GM23248 (cell line): ENCODE results near the gene PMVK. TPM values are rescaled to one million over a fixed set of nuclear protein-coding genes. Genes with fewer than 3 reads are reported as not detected.

ENCODE experiments used
- DNase-seq: peaks from one replicate; pipeline ENCODE4 v3.0.0-alpha.2; 2015
- H2AFZ ChIP-seq: fragments of 200-600 bp; sonication (generic); 2 replicates; pipeline ENCODE4 v1.6.1; 2016; ENCODE audit warnings: antibody characterized with exemption
- H3F3A ChIP-seq: fragments of 200-600 bp; sonication (generic); 2 replicates; pipeline ENCODE4 v1.6.1; 2016; ENCODE audit warnings: mild to moderate bottlenecking, antibody characterized with exemption, mixed run types; ENCODE audit not compliant: insufficient read depth
- H3K27ac ChIP-seq: fragments of 200-600 bp; sonication (generic); 2 replicates; pipeline ENCODE4 v1.5.1; 2016; ENCODE audit warnings: mild to moderate bottlenecking
- H3K27me3 ChIP-seq: fragments of 200-600 bp; sonication (generic); replicated peaks from 2 replicates; pipeline ENCODE4 v1.6.1; 2016; ENCODE audit warnings: mild to moderate bottlenecking; ENCODE audit not compliant: insufficient read depth
- H3K36me3 ChIP-seq: fragments of 200-600 bp; sonication (generic); 2 replicates; pipeline ENCODE4 v1.6.1; 2016; ENCODE audit warnings: low read depth, mild to moderate bottlenecking
- H3K4me1 ChIP-seq: fragments of 200-600 bp; sonication (generic); 2 replicates; pipeline ENCODE4 v1.6.1; 2016; ENCODE audit warnings: mild to moderate bottlenecking; ENCODE audit not compliant: insufficient read depth
- H3K4me2 ChIP-seq: fragments of 200-600 bp; sonication (generic); one replicate; pipeline ENCODE4 v1.6.1; 2016; ENCODE audit warnings: mild to moderate bottlenecking; ENCODE audit not compliant: unreplicated experiment
- H3K4me3 ChIP-seq: fragments of 200-600 bp; sonication (generic); 2 replicates; pipeline ENCODE4 v1.5.1; 2016; ENCODE audit warnings: mild to moderate bottlenecking
- H3K79me2 ChIP-seq: fragments of 200-600 bp; sonication (generic); 2 replicates; pipeline ENCODE4 v1.6.1; 2016; ENCODE audit warnings: mild to moderate bottlenecking; ENCODE audit not compliant: insufficient read depth
- H3K9ac ChIP-seq: fragments of 200-600 bp; sonication (generic); 2 replicates; pipeline ENCODE4 v1.6.1; 2016; ENCODE audit warnings: mild to moderate bottlenecking
- H3K9me2 ChIP-seq: fragments of 200-600 bp; sonication (generic); 2 replicates; pipeline ENCODE4 v1.6.1; 2016; ENCODE audit warnings: mixed run types, mild to moderate bottlenecking, moderate library complexity; ENCODE audit not compliant: insufficient read depth
- H3K9me3 ChIP-seq: fragments of 200-600 bp; sonication (generic); one replicate; pipeline ENCODE4 v1.6.1; 2017; ENCODE audit warnings: low read depth
- H4K20me1 ChIP-seq: fragments of 200-600 bp; sonication (generic); 2 replicates; pipeline ENCODE4 v1.6.0; 2016; ENCODE audit not compliant: insufficient read depth
- EZH2 ChIP-seq: fragments of 200-600 bp; sonication (generic); IDR thresholded peaks from 2 replicates; pipeline ENCODE4 v1.6.1; 2018; ENCODE audit warnings: antibody characterized with exemption, mild to moderate bottlenecking; ENCODE audit not compliant: insufficient read depth, poor library complexity, severe bottlenecking
- EZH2phosphoT487 ChIP-seq: fragments of 200-600 bp; sonication (generic); IDR thresholded peaks from 2 replicates; pipeline ENCODE4 v1.6.1; 2018; ENCODE audit warnings: antibody characterized with exemption, moderate library complexity, mild to moderate bottlenecking, low read depth; ENCODE audit not compliant: insufficient read depth
- WGBS, 2 experiments: methylation state at CpG; one replicate each; pipeline ENCODE4 v1.1.6; 2015 to 2017; ENCODE audit warnings: low lambda C conversion rate in 2 of 2, low coverage in 1 of 2; ENCODE audit errors: missing lambda C conversion rate in 2 of 2; 5-methylcytosine and 5-hydroxymethylcytosine counted together
- in situ Hi-C: fragments of 300-500 bp; cut with MboI; formaldehyde crosslinking; loops from 2 replicates; pipeline ENCODE4 v1.15.0; 2020
- polyA plus RNA-seq: library from polyadenylated mRNA; unstranded; fragments of >200 nt; fragmentation: Nextera tagmentation; extraction: Ambion mirVana; gene quantifications from 2 replicates; pipeline ENCODE4 v1.2.1, GENCODE V29; 2016
- total RNA-seq: library from RNA; depleted of rRNA; stranded (reverse); fragments of >200 nt; shearing (Covaris generic); gene quantifications from 2 replicates; pipeline ENCODE4 v1.2.3, GENCODE V29; 2014

PMVK gene
- total and polyA plus RNA-seq, 2 experiments from 2014 or later, result 6.4 to 36.6 TPM

DNA sequence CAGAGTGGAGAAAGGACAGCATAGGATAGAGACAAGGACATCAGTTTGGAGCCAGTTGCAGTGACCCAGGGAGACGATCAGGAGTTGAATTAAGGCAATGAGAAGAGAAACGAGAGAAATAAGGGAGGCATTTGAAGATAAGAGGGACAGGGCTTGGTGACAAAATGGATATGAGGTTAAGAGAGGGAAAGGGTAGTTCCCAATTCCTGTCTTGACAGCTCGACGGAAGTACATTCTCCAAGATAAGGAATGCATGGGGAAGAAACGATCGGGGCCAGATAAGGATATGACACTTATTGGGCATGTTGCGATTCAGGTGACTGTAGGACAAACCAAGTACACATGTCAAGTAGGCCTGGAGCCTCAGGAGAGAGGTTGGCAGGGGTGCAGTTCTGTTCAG, 47.8 kb downstream of the PMVK start:
- H4K20me1 ChIP-seq, result no peaks in the 10 kb centered on the region
- peaks cover 21% of the 10 kb centered on the region for H3K27me3 ChIP-seq
- TF ChIP-seq EZH2 (no peak), EZH2phosphoT487 (no peak)
- no peaks in the 10 kb centered on the region for H3K4me1 ChIP-seq
- no peak overlapping the region for H3K27ac ChIP-seq
- H3K9ac ChIP-seq, result no peak overlapping the region
- H3K9me3 ChIP-seq, result no peaks in the 10 kb centered on the region
- no peak for DNase-seq
- H3F3A ChIP-seq, result no peaks in the 10 kb centered on the region
- no peak overlapping the region for H2AFZ ChIP-seq
- H3K4me2 ChIP-seq, result no peak overlapping the region
- H3K36me3 ChIP-seq, result no peaks in the 10 kb centered on the region
- H3K79me2 ChIP-seq, result no peaks in the 10 kb centered on the region
- in situ Hi-C loops, result loop anchor here (10.0 to 25.0 kb wide), 3 partner anchors 226 to 404 kb away; partner anchors contain the start of gene CHRNB2
- H3K9me2 ChIP-seq, result no peaks in the 10 kb centered on the region
- 59 to 64% methylated on average over 7 of the region's 7 CpGs for WGBS, 2 experiments
- no peak overlapping the region for H3K4me3 ChIP-seq

DNA sequence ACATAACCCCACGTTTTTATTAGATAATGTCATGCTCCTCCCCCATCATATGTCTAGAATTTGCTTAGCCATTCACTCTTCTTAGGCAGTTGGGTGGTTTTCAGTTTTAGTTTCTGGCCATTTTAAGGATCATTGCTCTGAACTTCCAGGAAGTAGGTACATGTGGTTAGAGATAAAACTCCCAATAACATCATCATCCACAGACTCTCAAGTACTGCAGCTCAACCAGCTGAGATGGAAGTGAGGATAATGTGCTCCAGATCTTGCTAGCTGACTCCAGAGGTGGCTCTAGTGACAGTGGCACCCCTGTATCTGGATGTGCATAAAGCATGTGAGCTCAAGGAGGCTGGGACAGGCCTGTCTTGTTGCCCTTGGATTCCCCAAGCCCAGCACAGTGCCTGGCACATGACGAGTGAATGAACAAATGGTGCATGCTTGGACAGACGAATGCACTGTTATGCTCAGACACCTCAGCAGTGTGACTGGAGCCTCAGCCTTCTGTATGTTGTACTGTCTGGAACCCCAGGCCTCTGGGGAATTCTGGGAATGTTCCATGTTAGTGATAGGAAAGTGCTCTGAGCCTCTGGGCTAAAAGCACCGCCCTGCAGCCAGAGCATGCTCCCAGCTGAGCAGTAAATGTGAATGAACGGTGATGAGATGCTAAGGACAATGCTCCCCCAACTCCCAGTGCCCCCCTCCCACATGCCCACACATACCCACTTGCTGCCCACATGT, 50.1 kb downstream of the PMVK start:
- Histone ChIP-seq H3K27me3 (peaks cover 2% of the 10 kb centered on the region; the same call in 1 of the 2 replicates), H3K9me2 (no peaks in the 10 kb centered on the region), H3K36me3 (no peaks in the 10 kb centered on the region), H2AFZ (no peak overlapping the region), H4K20me1 (no peaks in the 10 kb centered on the region), H3K4me1 (no peaks in the 10 kb centered on the region), H3F3A (no peaks in the 10 kb centered on the region), H3K27ac (no peak overlapping the region), H3K4me3 (no peak overlapping the region), H3K9me3 (no peaks in the 10 kb centered on the region), H3K4me2 (no peak overlapping the region), H3K9ac (no peak overlapping the region), H3K79me2 (no peaks in the 10 kb centered on the region)
- no peak for DNase-seq
- WGBS, 2 experiments, result 31 to 47% methylated on average over 4 to 5 of the region's 5 CpGs
- in situ Hi-C loops, result loop anchor here (10.0 to 25.0 kb wide), 3 partner anchors 224 to 402 kb away; partner anchors contain the start of gene CHRNB2
- TF ChIP-seq EZH2phosphoT487 (no peak), EZH2 (no peak)

DNA sequence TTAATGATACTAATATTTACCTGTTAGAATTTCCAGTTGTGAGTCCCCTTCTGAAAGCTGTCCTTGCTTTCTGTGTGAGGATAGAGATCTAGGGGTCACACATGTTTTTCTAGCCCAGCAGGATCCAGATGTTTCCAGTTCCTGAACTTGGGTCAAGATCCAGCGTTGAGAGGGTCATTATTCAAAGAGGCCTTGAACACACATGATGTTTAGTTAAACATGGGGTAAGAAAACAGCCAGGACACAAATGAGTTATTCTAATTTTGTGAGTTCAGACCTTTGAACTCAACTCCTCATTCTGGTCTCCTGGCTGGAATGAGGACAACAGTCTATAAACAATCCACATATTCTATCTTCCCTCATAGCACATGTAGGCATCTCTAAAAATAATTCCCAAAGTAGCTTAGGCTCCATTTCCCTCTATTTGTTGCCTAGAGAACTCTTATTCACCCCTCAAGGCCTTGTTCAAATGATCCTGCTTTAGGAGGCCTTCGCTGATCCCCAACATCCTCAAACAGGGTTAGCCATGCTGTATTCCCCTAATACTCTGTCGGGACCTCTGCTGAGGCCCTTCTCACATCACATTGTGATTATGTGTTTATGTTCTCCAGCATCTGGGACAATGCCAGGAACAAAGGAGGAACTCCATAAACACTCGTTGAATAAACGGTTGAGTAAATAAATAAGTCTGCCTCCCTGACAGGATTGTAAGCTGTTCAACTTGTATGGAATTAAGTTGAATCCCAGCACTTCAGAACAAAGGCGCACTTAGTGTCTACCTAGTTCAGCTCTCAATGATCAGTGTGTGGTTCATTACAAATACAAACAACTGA, 51.4 kb downstream of the PMVK start:
- WGBS, 2 experiments, result 49 to 54% methylated on average over 6 of the region's 6 CpGs
- Histone ChIP-seq H3K9me3 (no peaks in the 10 kb centered on the region), H3K9me2 (no peaks in the 10 kb centered on the region), H3K36me3 (no peaks in the 10 kb centered on the region), H2AFZ (no peak overlapping the region), H3K9ac (no peak overlapping the region), H3K27me3 (no peaks in the 10 kb centered on the region; the same call in 1 of the 2 replicates), H3K79me2 (no peaks in the 10 kb centered on the region), H3K4me2 (no peak overlapping the region), H3K4me1 (no peaks in the 10 kb centered on the region), H3F3A (no peaks in the 10 kb centered on the region), H4K20me1 (no peaks in the 10 kb centered on the region), H3K27ac (no peak overlapping the region), H3K4me3 (no peak overlapping the region)
- in situ Hi-C loops, result loop anchor here (10.0 to 25.0 kb wide), 3 partner anchors 223 to 400 kb away; partner anchors contain the start of gene CHRNB2
- DNase-seq, result no peak
- TF ChIP-seq EZH2phosphoT487, result no peak
- TF ChIP-seq EZH2, result no peak

DNA sequence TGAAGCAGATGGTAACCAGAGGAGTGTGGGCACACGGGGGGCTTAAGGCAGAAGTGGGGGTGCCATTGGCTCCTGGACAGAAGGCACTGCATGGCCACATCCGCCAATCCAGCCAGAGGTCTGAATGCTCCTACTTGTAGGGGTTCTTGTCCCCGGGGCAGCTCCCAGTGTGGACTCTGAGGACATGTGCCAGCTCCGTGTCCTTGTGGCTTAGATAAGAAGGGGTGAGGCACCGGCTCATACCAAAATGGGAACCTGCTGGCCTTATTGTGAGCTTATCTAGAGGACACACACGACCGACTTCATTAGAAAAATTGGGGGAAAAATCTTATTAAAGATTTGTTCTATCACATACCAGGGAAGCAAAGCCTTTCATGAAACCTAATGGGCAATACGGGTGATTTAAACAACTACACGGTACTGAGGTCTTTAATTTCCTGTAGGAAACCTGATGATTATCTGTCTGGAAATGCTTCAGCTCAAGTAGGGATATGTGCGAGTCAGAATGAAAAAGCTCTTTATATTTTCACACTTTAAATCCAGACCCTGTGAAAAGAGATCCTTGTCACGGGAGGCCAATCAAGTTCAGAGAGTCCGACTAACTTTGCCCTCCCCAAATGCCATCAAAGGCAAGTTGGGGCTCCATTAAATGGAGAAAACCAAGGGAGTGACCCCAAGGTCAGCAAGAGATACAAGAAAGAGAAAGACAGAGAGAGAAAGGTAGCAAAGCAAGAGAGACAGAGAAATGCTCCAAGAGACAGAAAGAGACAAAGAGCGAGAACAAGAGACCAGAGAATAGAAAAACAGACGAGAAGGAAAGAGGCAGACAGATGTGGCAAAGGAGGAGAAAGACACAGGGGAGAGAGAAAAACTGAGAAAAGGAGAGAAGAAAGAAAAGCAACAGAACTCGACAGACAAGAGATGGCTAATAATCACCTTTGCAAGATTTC, 52.3 kb downstream of the PMVK start:
- H3K4me3 ChIP-seq, result no peak overlapping the region
- H3F3A ChIP-seq, result no peaks in the 10 kb centered on the region
- no peaks in the 10 kb centered on the region; the same call in 1 of the 2 replicates for H3K27me3 ChIP-seq
- 64 to 71% methylated on average over 15 of the region's 15 CpGs for WGBS, 2 experiments
- in situ Hi-C loops, result loop anchor here (10.0 to 25.0 kb wide), 3 partner anchors 222 to 399 kb away; partner anchors contain the start of gene CHRNB2
- H2AFZ ChIP-seq, result no peak overlapping the region
- no peaks in the 10 kb centered on the region for H3K79me2 ChIP-seq
- H3K27ac ChIP-seq, result no peak overlapping the region
- no peak for DNase-seq
- H3K9ac ChIP-seq, result no peak overlapping the region
- no peak overlapping the region for H3K4me2 ChIP-seq
- no peaks in the 10 kb centered on the region for H4K20me1 ChIP-seq
- H3K4me1 ChIP-seq, result no peaks in the 10 kb centered on the region
- TF ChIP-seq EZH2 (no peak), EZH2phosphoT487 (no peak)
- H3K9me2 ChIP-seq, result no peaks in the 10 kb centered on the region
- no peaks in the 10 kb centered on the region for H3K36me3 ChIP-seq
- H3K9me3 ChIP-seq, result no peaks in the 10 kb centered on the region
